HG03103 (cell line): ENCODE results near the gene FRS3.

Experiments used
- ATAC-seq: cut with Tn5 transposase; IDR thresholded peaks from one replicate; pipeline ENCODE4 v1.9.1; 2021; ENCODE audit warnings: low read depth; ENCODE audit not compliant: unreplicated experiment

Gene FRS3

GRCh38 chr6:41744236-41744787, 35.4 kb downstream of the FRS3 start:
- ATAC-seq, result no peak

- ATAC-seq, result no peak
These were observed 36.1 kb downstream of the FRS3 start for GRCh38 chr6:41743406-41744235.

- ATAC-seq, result no peak
These were observed 37.8 kb downstream of the FRS3 start for GRCh38 chr6:41741625-41742490.

GRCh38 chr6:41740366-41741162, 39.1 kb downstream of the FRS3 start:
- ATAC-seq, result no peak

- ATAC-seq, result no peak
These were observed 40.7 kb downstream of the FRS3 start for GRCh38 chr6:41739041-41739440.

GRCh38 chr6:41737591-41738130, 42.0 kb downstream of the FRS3 start:
- no peak for ATAC-seq

GRCh38 chr6:41736800-41737555, 42.7 kb downstream of the FRS3 start:
- no peak for ATAC-seq

- no peak for ATAC-seq
These were observed 43.4 kb downstream of the FRS3 start for GRCh38 chr6:41736186-41736733.

- peak; percentile 46 for ATAC-seq
These were observed 44.1 kb downstream of the FRS3 start, which contains the start of gene TFEB for GRCh38 chr6:41735427-41736185. TSS of gene TFEB (minus strand) at chr6:41735608. CDS start at chr6:41691213, 44,395 bp downstream.

GRCh38 chr6:41734666-41735426, 44.9 kb downstream of the FRS3 start:
- no peak for ATAC-seq

- ATAC-seq, result peak; percentile 43
These were observed 45.7 kb downstream of the FRS3 start for GRCh38 chr6:41733707-41734665.

- no peak for ATAC-seq
These were observed 46.4 kb downstream of the FRS3 start for GRCh38 chr6:41733360-41733706.

- no peak for ATAC-seq
These were observed 46.9 kb downstream of the FRS3 start for GRCh38 chr6:41732591-41733359.

- ATAC-seq, result no peak
These were observed 47.6 kb downstream of the FRS3 start for GRCh38 chr6:41732149-41732548.

GRCh38 chr6:41731561-41732086, 48.1 kb downstream of the FRS3 start:
- ATAC-seq, result no peak
